ENCODE data around the gene DNAJA3.
A peak's percentile ranks its signal among the peaks of the same experiment; 100 is the strongest.

DNAJA3 gene

DNA sequence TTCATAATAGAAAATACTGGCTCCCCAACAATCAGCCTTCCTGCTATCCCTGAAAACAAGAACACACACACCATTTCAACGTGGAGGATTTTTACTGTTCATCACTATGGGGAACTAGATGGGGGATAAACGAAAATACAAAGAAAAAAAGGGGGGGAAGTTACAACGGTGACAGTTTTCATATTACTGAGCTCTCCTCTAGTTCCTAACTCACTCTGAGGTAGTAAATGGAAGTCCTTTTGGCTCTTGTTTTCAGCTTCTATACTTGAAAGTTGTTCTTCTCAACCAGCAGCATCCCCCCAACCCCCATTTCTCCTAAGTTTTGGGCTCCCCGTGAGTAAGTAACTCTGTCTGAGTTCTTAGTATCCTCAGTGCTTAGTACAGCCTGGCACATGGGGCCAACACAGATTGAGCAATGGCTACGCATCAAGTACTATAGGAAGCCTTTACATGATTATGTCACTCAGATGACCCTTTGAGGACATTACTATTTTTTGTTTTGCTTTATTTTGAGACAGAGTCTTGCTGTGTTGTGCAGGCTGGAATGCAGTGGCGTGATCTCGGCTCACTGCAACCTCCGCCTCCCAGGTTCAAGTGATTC is 5.1 kb upstream of the DNAJA3 start:
- H3K27ac ChIP-seq, result no peak overlapping the region
- TF ChIP-seq ZFX (IDR thresholded peaks at IDR 0.05; ENCODE audit: borderline replicate concordance), result no peak
- TF ChIP-seq, protein P1, sequence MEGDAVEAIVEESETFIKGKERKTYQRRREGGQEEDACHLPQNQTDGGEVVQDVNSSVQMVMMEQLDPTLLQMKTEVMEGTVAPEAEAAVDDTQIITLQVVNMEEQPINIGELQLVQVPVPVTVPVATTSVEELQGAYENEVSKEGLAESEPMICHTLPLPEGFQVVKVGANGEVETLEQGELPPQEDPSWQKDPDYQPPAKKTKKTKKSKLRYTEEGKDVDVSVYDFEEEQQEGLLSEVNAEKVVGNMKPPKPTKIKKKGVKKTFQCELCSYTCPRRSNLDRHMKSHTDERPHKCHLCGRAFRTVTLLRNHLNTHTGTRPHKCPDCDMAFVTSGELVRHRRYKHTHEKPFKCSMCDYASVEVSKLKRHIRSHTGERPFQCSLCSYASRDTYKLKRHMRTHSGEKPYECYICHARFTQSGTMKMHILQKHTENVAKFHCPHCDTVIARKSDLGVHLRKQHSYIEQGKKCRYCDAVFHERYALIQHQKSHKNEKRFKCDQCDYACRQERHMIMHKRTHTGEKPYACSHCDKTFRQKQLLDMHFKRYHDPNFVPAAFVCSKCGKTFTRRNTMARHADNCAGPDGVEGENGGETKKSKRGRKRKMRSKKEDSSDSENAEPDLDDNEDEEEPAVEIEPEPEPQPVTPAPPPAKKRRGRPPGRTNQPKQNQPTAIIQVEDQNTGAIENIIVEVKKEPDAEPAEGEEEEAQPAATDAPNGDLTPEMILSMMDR (IDR thresholded peaks at IDR 0.05), result no peak

DNA sequence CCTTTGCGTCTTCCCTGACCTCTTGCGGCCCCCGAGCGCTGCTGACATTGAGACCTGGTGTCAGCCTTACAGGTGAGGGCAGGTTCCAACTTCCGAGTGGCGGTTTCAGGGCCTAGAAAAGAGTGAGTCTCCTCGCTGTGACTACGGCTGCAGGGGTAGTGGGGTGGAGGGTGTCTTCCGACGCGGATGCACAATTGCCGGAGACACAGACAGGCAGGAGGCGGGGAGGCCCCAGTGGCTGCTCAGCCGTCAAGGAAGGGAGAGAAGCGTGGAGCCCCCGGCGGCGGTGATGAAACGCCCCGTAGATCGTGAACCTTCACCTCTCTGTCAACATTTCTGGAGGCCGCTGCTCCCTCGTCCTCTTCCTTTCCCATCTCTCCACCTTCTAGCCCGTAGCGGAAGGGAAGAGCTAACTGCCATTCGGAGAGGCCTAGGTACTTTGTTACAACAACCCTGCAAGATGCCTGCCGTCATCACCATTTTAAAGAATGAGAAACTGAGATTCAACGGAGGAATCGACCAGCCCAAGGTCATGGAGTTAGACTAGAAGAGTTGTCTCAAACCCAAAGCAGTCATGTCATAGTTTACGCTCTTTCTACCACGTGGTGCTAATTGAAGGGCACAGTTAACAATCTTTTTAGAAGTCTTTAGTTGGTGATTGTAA is 485 bp downstream of the DNAJA3 start:
- TF ChIP-seq, protein P1 (IDR thresholded peaks at IDR 0.05), result no peak
- TF ChIP-seq ZFX (IDR thresholded peaks at IDR 0.05; ENCODE audit: borderline replicate concordance), result no peak
- H3K27ac ChIP-seq, result peak overlapping the region; percentile 91

DNA sequence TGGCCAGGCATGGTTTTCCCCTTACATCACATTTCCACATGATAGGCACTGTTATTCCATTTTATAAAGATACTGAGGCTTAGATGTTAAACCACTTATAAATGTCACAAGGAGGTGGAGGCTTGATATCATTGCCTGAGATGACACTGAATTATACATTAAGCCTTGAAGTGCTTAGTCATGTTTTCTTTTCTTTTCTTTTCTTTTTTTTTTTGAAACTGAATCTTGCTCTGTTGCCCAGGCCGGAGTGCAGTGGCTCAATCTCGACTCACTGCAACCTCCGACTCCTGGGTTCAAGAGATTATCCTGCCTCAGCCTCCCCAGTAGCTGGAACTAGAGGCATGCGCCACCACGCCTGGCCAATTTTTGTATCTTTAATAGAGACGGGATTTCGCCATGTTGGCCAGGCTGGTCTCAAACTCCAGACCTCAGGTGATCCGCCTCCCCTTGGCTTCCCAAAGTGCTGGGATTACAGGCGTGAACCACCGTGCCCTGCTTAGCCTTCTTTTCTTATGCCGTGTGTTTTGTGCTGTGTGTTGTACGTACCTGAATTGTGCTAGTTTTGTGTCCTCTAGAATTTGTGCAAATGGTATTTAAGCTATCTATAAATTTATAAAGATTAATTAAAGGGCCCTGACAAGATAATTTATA is 1.2 kb downstream of the DNAJA3 start:
- peak overlapping the region; percentile 91 for H3K27ac ChIP-seq
- TF ChIP-seq, protein P1 (IDR thresholded peaks at IDR 0.05), result no peak

GRCh38 chr16:4428500-4428899 is 2.8 kb downstream of the DNAJA3 start:
- TF ChIP-seq ZFX (IDR thresholded peaks at IDR 0.05; ENCODE audit: borderline replicate concordance), result no peak
- TF ChIP-seq, protein P1 (IDR thresholded peaks at IDR 0.05), result no peak
- H3K27ac ChIP-seq, result no peak overlapping the region

DNA sequence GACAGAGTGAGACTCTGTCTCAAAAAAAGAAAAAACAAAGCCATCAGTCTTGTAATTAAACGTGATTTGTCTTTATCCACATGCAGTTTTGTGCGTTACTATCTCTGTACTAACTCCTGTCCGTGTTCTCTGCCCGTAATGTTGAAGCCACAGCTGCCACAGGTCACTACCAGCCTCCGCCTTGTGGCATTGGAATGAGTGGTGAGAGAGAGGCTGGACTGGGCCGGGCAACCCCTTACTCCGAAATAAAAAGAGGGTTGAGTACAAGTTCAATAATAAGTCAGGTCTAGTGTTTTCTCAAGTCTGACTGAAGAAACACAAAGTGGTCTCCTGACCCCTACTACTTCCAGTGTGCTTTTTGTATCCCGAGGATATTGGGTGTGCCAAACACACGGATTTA is 5.4 kb downstream of the DNAJA3 start:
- no peak overlapping the region for H3K27ac ChIP-seq
- TF ChIP-seq, protein P1 (IDR thresholded peaks at IDR 0.05), result no peak
- TF ChIP-seq ZFX (IDR thresholded peaks at IDR 0.05; ENCODE audit: borderline replicate concordance), result no peak

DNA sequence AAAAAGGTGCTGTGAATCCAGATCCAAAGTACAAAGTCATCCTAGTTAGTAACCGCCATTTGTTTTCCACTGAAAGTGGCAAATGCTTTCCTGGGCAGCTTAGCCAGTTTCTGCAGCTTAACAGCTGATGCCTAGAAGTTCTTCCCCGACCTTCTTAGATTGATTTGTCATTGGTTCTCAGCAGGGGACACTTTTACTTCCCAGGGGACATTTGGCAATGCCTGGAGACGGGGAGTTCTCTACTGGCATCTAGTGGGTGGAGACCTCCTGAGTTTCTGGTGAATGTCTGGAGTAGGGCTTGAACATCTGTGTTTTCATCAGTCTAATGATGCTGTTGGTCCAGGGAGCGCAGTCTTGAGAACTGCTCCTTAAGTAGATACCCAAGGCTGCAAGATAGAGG is 7.6 kb downstream of the DNAJA3 start:
- H3K27ac ChIP-seq, result no peak overlapping the region
- TF ChIP-seq, protein P1 (IDR thresholded peaks at IDR 0.05), result no peak
- no peak for TF ChIP-seq ZFX (IDR thresholded peaks at IDR 0.05; ENCODE audit: borderline replicate concordance)
